Measurements from ENCODE around the gene SCGB1A1. TPM values are rescaled to one million over a fixed set of nuclear protein-coding genes. Genes with fewer than 3 reads are reported as not detected.

SCGB1A1 gene
- total RNA-seq, 1 donor from 2014 or later, result not detected

Other genes with a start within 250 kb of the SCGB1A1 start
- gene SCGB1D1, start 228.8 kb upstream of the SCGB1A1 start, total RNA-seq, result not detected in 2 replicates
- gene SCGB2A1, start 210.4 kb upstream of the SCGB1A1 start, total RNA-seq, result not detected in 2 replicates
- not detected in 2 replicates for gene SCGB1D2, start 176.8 kb upstream of the SCGB1A1 start, total RNA-seq
- not detected in 2 replicates for gene SCGB2A2, start 148.9 kb upstream of the SCGB1A1 start, total RNA-seq
- not detected in 2 replicates for gene SCGB1D4, start 120.0 kb upstream of the SCGB1A1 start, total RNA-seq
- 7.9 and 10.1 TPM in 2 replicates for gene ASRGL1, start 81.6 kb upstream of the SCGB1A1 start, total RNA-seq
- gene AHNAK, start 127.8 kb downstream of the SCGB1A1 start, total RNA-seq, result 359 and 362 TPM in 2 replicates
- 1,061 and 1,072 TPM in 2 replicates for gene EEF1G, start 154.9 kb downstream of the SCGB1A1 start, total RNA-seq
- 24.2 and 31.3 TPM in 2 replicates for gene TUT1, start 172.5 kb downstream of the SCGB1A1 start, total RNA-seq
- 235 and 238 TPM in 2 replicates for gene MTA2, start 182.8 kb downstream of the SCGB1A1 start, total RNA-seq
- gene EML3, start 193.7 kb downstream of the SCGB1A1 start, total RNA-seq, result 141 and 150 TPM in 2 replicates
- 1.1 and 2.7 TPM in 2 replicates for gene ROM1, start 194.2 kb downstream of the SCGB1A1 start, total RNA-seq
- gene B3GAT3, start 203.0 kb downstream of the SCGB1A1 start, total RNA-seq, result 70.6 and 77.1 TPM in 2 replicates
- gene GANAB, start 227.6 kb downstream of the SCGB1A1 start, total RNA-seq, result 285 and 289 TPM in 2 replicates
- 31.4 and 32.3 TPM in 2 replicates for gene INTS5, start 234.3 kb downstream of the SCGB1A1 start, total RNA-seq
- 110 and 112 TPM in 2 replicates for gene C11orf98, start 246.2 kb downstream of the SCGB1A1 start, total RNA-seq
- gene CSKMT, start 246.3 kb downstream of the SCGB1A1 start, total RNA-seq, result 26.4 and 26.7 TPM in 2 replicates

Data from T-helper 1 cell treated with Interleukin-12 subunit alpha and Interleukin-12 subunit beta and Interleukin-4 antibody, amounts not matched to agents 30 ng/mL and 1 ng/mL, for 36 hours (primary cell).